ENCODE results near the gene RARRES1. TPM values are rescaled to one million over a fixed set of nuclear protein-coding genes. Genes with fewer than 3 reads are reported as not detected.
A peak's percentile ranks its signal among the peaks of the same experiment; 100 is the strongest.

Gene RARRES1
- total RNA-seq, 1 donor from 2014 or later: 41.5 TPM

GRCh38 chr3:158738653-158739052, 6.4 kb upstream of the RARRES1 start:
- ATAC-seq: no peak

GRCh38 chr3:158737976-158738615, 5.8 kb upstream of the RARRES1 start:
- peaks cover 8% of the 10 kb centered on the region for H3K4me1 ChIP-seq
- intact Hi-C loops (cut with DNase I): no loop called here
- no peak overlapping the region for H3K27ac ChIP-seq
- no peak for TF ChIP-seq CTCF (IDR thresholded peaks at IDR 0.05)
- DNase-seq: no peak
- no peaks in the 10 kb centered on the region for H3K27me3 ChIP-seq
- H3K36me3 ChIP-seq: no peaks in the 10 kb centered on the region
- H3K9me3 ChIP-seq: no peaks in the 10 kb centered on the region
- H3K4me3 ChIP-seq: no peak overlapping the region
- no peak for ATAC-seq

More at GRCh38 chr3:158738653-158739052, 6.4 kb upstream of the RARRES1 start:
- DNase-seq: no peak
- Histone ChIP-seq H3K27me3 (no peaks in the 10 kb centered on the region), H3K36me3 (no peaks in the 10 kb centered on the region), H3K4me3 (no peak overlapping the region), H3K4me1 (peaks cover 4% of the 10 kb centered on the region), H3K9me3 (no peaks in the 10 kb centered on the region), H3K27ac (no peak overlapping the region)
- intact Hi-C loops (cut with DNase I): no loop called here
- no peak for TF ChIP-seq CTCF (IDR thresholded peaks at IDR 0.05)

DNA sequence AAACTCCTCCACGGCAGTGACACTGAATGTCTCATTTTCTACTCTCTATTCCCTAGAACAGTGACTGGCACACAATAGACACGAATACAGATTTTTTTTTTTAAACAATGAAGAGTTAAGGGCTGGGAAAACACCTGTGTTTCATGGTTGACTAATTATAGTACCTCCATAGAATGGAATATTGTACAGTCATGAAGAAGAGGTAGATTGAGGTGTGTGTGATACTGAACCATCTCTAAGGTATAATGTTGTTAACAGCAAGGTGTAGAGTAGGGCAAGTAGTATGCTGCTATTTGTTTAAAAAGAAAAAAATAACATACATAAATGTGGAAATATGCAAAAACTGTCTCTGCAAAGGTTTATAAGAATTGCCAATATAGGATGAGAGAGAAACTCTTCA, 5.2 kb upstream of the RARRES1 start:
- H3K4me1 ChIP-seq: peaks cover 8% of the 10 kb centered on the region
- no peaks in the 10 kb centered on the region for H3K9me3 ChIP-seq
- H3K4me3 ChIP-seq: no peak overlapping the region
- H3K36me3 ChIP-seq: no peaks in the 10 kb centered on the region
- H3K27ac ChIP-seq: no peak overlapping the region
- ATAC-seq (no peak), DNase-seq (no peak)
- H3K27me3 ChIP-seq: no peaks in the 10 kb centered on the region
- intact Hi-C loops (cut with DNase I): no loop called here
- TF ChIP-seq CTCF (IDR thresholded peaks at IDR 0.05): no peak

- Histone ChIP-seq H3K27me3 (no peaks in the 10 kb centered on the region), H3K4me1 (peaks cover 18% of the 10 kb centered on the region), H3K36me3 (no peaks in the 10 kb centered on the region), H3K27ac (no peak overlapping the region), H3K9me3 (no peaks in the 10 kb centered on the region), H3K4me3 (no peak overlapping the region)
- DNase-seq (no peak), ATAC-seq (no peak)
- TF ChIP-seq CTCF (IDR thresholded peaks at IDR 0.05): no peak
- intact Hi-C loops (cut with DNase I): no loop called here
Measured at GRCh38 chr3:158735296-158736033, 3.2 kb upstream of the RARRES1 start.

DNA sequence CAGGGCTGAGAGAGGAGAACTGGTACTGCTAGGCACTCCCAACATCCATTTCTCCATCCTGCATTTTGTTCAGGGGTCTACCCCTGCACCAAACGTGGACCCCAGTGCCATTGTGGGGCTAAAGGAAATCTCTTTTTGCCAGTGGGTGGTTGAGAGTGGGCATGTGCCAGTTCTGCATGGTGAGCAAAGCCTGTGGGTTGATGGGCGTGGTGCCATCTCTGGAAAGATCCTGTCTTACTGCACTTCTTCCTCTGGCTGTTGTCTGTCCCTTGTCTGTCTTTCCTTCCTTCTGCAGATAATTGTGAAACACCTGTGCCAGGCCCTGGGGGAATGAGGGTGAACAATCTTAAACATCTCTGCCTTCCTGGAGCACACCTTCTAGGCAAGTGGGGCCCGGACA, 1.4 kb upstream of the RARRES1 start:
- H3K9me3 ChIP-seq: no peaks in the 10 kb centered on the region
- peaks cover 15% of the 10 kb centered on the region for H3K4me1 ChIP-seq
- peak overlapping the region; percentile 61 for H3K4me3 ChIP-seq
- no peaks in the 10 kb centered on the region for H3K27me3 ChIP-seq
- no peak for TF ChIP-seq CTCF (IDR thresholded peaks at IDR 0.05)
- DNase-seq: no peak
- ATAC-seq: no peak
- no peak overlapping the region for H3K27ac ChIP-seq
- no peaks in the 10 kb centered on the region for H3K36me3 ChIP-seq
- intact Hi-C loops (cut with DNase I): no loop called here

Data from upper lobe of right lung (tissue), 1 donor.